ENCODE results near the gene PTPRF.
"Not testable (repeated sequence)": the region's sequence is repeated elsewhere in the genome, so short reads cannot be mapped to it uniquely, and the experiment has no call there.

PTPRF gene

GRCh38 chr1:43621386-43621785 lies 90.7 kb downstream of the PTPRF start:
- in situ Hi-C loops (cut with MboI; ENCODE audit: low sequenced_read_pairs) = no loop called here

- in situ Hi-C loops (cut with MboI; ENCODE audit: low sequenced_read_pairs) = no loop called here
Observed at GRCh38 chr1:43621861-43622260, 91.2 kb downstream of the PTPRF start.

GRCh38 chr1:43622471-43622870 lies 91.8 kb downstream of the PTPRF start:
- in situ Hi-C loops (cut with MboI; ENCODE audit: low sequenced_read_pairs) = no loop called here

- in situ Hi-C loops (cut with MboI; ENCODE audit: low sequenced_read_pairs) = no loop called here
Observed at GRCh38 chr1:43622901-43623780, 92.5 kb downstream of the PTPRF start.

GRCh38 chr1:43625063-43625780 lies 94.5 kb downstream of the PTPRF start:
- in situ Hi-C loops (cut with MboI; ENCODE audit: low sequenced_read_pairs) = no loop called here

- in situ Hi-C loops (cut with MboI; ENCODE audit: low sequenced_read_pairs) = no loop called here
Observed at GRCh38 chr1:43632135-43632670, 101.5 kb downstream of the PTPRF start.

GRCh38 chr1:43634721-43635120 lies 104.0 kb downstream of the PTPRF start:
- in situ Hi-C loops (cut with MboI; ENCODE audit: low sequenced_read_pairs) = no loop called here

- in situ Hi-C loops (cut with MboI; ENCODE audit: low sequenced_read_pairs) = no loop called here
Observed at GRCh38 chr1:43636006-43636641, 105.4 kb downstream of the PTPRF start.

- in situ Hi-C loops (cut with MboI; ENCODE audit: low sequenced_read_pairs) = no loop called here
Observed at GRCh38 chr1:43637267-43637666, 106.6 kb downstream of the PTPRF start.

- in situ Hi-C loops (cut with MboI; ENCODE audit: low sequenced_read_pairs) = not testable (repeated sequence)
Observed at GRCh38 chr1:43638381-43638780, 107.7 kb downstream of the PTPRF start.

GRCh38 chr1:43639976-43640794 lies 109.5 kb downstream of the PTPRF start:
- in situ Hi-C loops (cut with MboI; ENCODE audit: low sequenced_read_pairs) = no loop called here

GRCh38 chr1:43644558-43644957 lies 113.9 kb downstream of the PTPRF start:
- in situ Hi-C loops (cut with MboI; ENCODE audit: low sequenced_read_pairs) = no loop called here

- in situ Hi-C loops (cut with MboI; ENCODE audit: low sequenced_read_pairs) = no loop called here
Observed at GRCh38 chr1:43645461-43645860, 114.8 kb downstream of the PTPRF start.

GRCh38 chr1:43647331-43647730 lies 116.6 kb downstream of the PTPRF start:
- in situ Hi-C loops (cut with MboI; ENCODE audit: low sequenced_read_pairs) = not testable (repeated sequence)

- in situ Hi-C loops (cut with MboI; ENCODE audit: low sequenced_read_pairs) = no loop called here
Observed at GRCh38 chr1:43648221-43648847, 117.7 kb downstream of the PTPRF start.

GRCh38 chr1:43648876-43649477 lies 118.3 kb downstream of the PTPRF start:
- in situ Hi-C loops (cut with MboI; ENCODE audit: low sequenced_read_pairs) = no loop called here

GRCh38 chr1:43650310-43651085 lies 119.8 kb downstream of the PTPRF start:
- in situ Hi-C loops (cut with MboI; ENCODE audit: low sequenced_read_pairs) = no loop called here

- in situ Hi-C loops (cut with MboI; ENCODE audit: low sequenced_read_pairs) = no loop called here
Observed at GRCh38 chr1:43651188-43651587, 120.5 kb downstream of the PTPRF start.

GRCh38 chr1:43651902-43652301 lies 121.2 kb downstream of the PTPRF start:
- in situ Hi-C loops (cut with MboI; ENCODE audit: low sequenced_read_pairs) = no loop called here
